Endodermal cell (in vitro differentiated cells): Measurements from ENCODE around the gene AFAP1L2. TPM values are rescaled to one million over a fixed set of nuclear protein-coding genes. Genes with fewer than 3 reads are reported as not detected.

Experiments
- DNase-seq: peaks from one replicate; pipeline ENCODE4 v3.0.0-alpha.2; 2017
- H3K27ac ChIP-seq: 2 replicates; pipeline ENCODE4 v1.5.1; 2013; ENCODE audit warnings: mild to moderate bottlenecking, low read depth, low read length, moderate library complexity
- H3K27me3 ChIP-seq: 2 replicates; pipeline ENCODE4 v1.6.1; 2013; ENCODE audit warnings: mild to moderate bottlenecking, low read length, moderate library complexity; ENCODE audit not compliant: insufficient read depth, control insufficient read depth, poor library complexity, severe bottlenecking
- H3K36me3 ChIP-seq: 2 replicates; pipeline ENCODE4 v1.7.0; 2013; ENCODE audit warnings: mild to moderate bottlenecking, low read length, moderate library complexity; ENCODE audit not compliant: control insufficient read depth, insufficient read depth
- H3K4me1 ChIP-seq: one replicate; pipeline ENCODE4 v1.7.0; 2013; ENCODE audit warnings: low read length; ENCODE audit not compliant: control insufficient read depth, insufficient read depth
- H3K4me3 ChIP-seq: 2 replicates; pipeline ENCODE4 v1.5.1; 2013; ENCODE audit warnings: mild to moderate bottlenecking, low read length, moderate library complexity
- H3K9ac ChIP-seq: 2 replicates; pipeline ENCODE4 v1.6.1; 2013; ENCODE audit warnings: mild to moderate bottlenecking, low read length, moderate library complexity; ENCODE audit not compliant: poor library complexity, severe bottlenecking; ENCODE audit errors: extremely low read depth
- H3K9me3 ChIP-seq: 2 replicates; pipeline ENCODE4 v1.6.1; 2013; ENCODE audit warnings: mild to moderate bottlenecking, low read length, moderate library complexity; ENCODE audit not compliant: control insufficient read depth
- H3K27ac Mint-ChIP-seq: 2 replicates; pipeline ENCODE4 v1.8.0; 2020; ENCODE audit warnings: mixed read lengths
- H3K27me3 Mint-ChIP-seq: 2 replicates; pipeline ENCODE4 v1.8.0; 2021; ENCODE audit warnings: mild to moderate bottlenecking, mixed read lengths; ENCODE audit not compliant: insufficient read depth
- H3K36me3 Mint-ChIP-seq: 2 replicates; pipeline ENCODE4 v1.8.0; 2020; ENCODE audit warnings: low read depth, mixed read lengths
- H3K4me1 Mint-ChIP-seq: 2 replicates; pipeline ENCODE4 v1.8.0; 2020; ENCODE audit warnings: mixed read lengths
- H3K4me3 Mint-ChIP-seq: 2 replicates; pipeline ENCODE4 v1.8.0; 2020; ENCODE audit warnings: mild to moderate bottlenecking, moderate library complexity, mixed read lengths
- H3K9me3 Mint-ChIP-seq: 2 replicates; pipeline ENCODE4 v1.8.0; 2020; ENCODE audit warnings: mild to moderate bottlenecking, mixed read lengths
- WGBS, 2 experiments: methylation state at CpG; one replicate each; pipeline versions ENCODE4 v1.1.5 to v1.1.7; 2013; ENCODE audit warnings: missing lambda C conversion rate in 2 of 2, mixed read lengths in 1 of 2; ENCODE audit not compliant: insufficient coverage in 1 of 2, insufficient read length in 1 of 2; 5-methylcytosine and 5-hydroxymethylcytosine counted together
- total RNA-seq, 2 donors: library from RNA; stranded (reverse); fragmentation: NEBNext Ultra II Directional in 1 of 2; extraction: Animal tissue kit (Norgen Biotek cat#: 25700) in 1 of 2; gene quantifications; 2 replicates in 1 of 2; 3 replicates in 1 of 2; pipeline ENCODE4 v1.2.1, GENCODE V29; 2021
- TF ChIP-seq, protein P1 (sequence below): fragments of 200-600 bp; sonication (generic); conservative IDR thresholded peaks from 2 replicates; pipeline ENCODE4 v1.5.0; 2021; ENCODE audit warnings: antibody characterized with exemption, mild to moderate bottlenecking

The AFAP1L2 gene
- total RNA-seq, 2 donors from 2014 or later, result 1.5 to 2.2 TPM

DNA sequence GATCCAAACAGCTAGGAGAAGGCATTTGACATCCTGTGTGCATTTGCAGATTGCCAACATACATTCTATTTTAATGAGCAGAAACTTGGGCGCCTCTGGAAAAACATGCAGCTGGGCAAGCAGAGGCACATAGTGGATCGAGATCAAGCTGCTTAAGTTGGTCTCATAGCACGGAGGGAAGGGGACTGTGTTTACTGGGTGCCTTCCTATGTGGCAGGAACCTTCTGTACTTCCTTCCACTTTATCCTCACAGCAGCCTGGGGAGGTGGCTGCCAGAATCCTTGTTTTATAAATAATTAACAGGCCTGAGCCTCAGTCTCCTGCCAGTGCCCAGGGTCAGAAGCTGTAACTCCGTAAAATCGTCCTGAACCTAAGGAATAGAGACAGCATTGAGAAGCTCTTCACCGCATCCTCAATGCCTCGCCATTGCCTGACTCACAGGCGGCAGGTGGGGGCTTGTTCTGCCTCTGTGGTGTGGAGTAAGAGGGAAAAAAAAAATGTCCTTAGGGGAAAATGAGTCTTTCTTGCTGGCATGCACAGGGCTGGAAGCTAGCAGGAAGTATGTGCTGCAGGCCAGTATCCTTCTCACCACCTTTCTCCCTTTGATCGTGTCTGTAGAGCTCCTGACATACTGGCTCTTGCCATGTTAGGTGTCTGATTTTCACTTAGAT, 159.0 kb downstream of the AFAP1L2 start:
- peaks cover 35% of the 10 kb centered on the region for H3K27me3 ChIP-seq
- Mint-ChIP-seq H3K4me3 (no peak overlapping the region), H3K27ac (no peak overlapping the region), H3K4me1 (peaks cover 3% of the 10 kb centered on the region), H3K36me3 (no peaks in the 10 kb centered on the region), H3K9me3 (no peaks in the 10 kb centered on the region), H3K27me3 (peaks cover 26% of the 10 kb centered on the region)
- no peaks in the 10 kb centered on the region for H3K36me3 ChIP-seq
- WGBS, 2 experiments, result 91 to 94% methylated on average over 4 to 9 of the region's 9 CpGs
- no peak for DNase-seq
- H3K4me1 ChIP-seq, result no peaks in the 10 kb centered on the region
- H3K4me3 ChIP-seq, result no peak overlapping the region
- no peak overlapping the region for H3K9ac ChIP-seq
- no peak overlapping the region for H3K27ac ChIP-seq
- TF ChIP-seq, protein P1, sequence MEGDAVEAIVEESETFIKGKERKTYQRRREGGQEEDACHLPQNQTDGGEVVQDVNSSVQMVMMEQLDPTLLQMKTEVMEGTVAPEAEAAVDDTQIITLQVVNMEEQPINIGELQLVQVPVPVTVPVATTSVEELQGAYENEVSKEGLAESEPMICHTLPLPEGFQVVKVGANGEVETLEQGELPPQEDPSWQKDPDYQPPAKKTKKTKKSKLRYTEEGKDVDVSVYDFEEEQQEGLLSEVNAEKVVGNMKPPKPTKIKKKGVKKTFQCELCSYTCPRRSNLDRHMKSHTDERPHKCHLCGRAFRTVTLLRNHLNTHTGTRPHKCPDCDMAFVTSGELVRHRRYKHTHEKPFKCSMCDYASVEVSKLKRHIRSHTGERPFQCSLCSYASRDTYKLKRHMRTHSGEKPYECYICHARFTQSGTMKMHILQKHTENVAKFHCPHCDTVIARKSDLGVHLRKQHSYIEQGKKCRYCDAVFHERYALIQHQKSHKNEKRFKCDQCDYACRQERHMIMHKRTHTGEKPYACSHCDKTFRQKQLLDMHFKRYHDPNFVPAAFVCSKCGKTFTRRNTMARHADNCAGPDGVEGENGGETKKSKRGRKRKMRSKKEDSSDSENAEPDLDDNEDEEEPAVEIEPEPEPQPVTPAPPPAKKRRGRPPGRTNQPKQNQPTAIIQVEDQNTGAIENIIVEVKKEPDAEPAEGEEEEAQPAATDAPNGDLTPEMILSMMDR, result no peak
- no peaks in the 10 kb centered on the region for H3K9me3 ChIP-seq

Other genes with a start within 250 kb of the AFAP1L2 start
- gene CCDC186, start 230.3 kb downstream of the AFAP1L2 start, total RNA-seq, result 10 to 100 TPM; 19.9 to 22.3 TPM
- gene TDRD1, start 225.1 kb downstream of the AFAP1L2 start, total RNA-seq, result under 1 TPM; 0.09 to 0.15 TPM
- 1 to 10 TPM; 1.7 to 2.0 TPM for gene VWA2, start 165.2 kb downstream of the AFAP1L2 start, total RNA-seq